Measurements from ENCODE around the gene NAA25. TPM values are rescaled to one million over a fixed set of nuclear protein-coding genes. Genes with fewer than 3 reads are reported as not detected.

NAA25 gene
- total and polyA plus RNA-seq, 9 of the 15 experiments (the other 6 are each of a cell fraction or from before 2014, with no cell fraction given): 26.6 to 59.6 (median 48.9) TPM

- TF ChIP-seq ZNF133 (CRISPR knock-in tag; IDR thresholded peaks at IDR 0.05) (no peak), FOXA3 (CRISPR knock-in tag; conservative IDR thresholded peaks at IDR 0.05 in 1 of 2, IDR thresholded peaks at IDR 0.05 in 1 of 2) (no peak; a peak in 1 of 4 replicates), NBN (IDR thresholded peaks at IDR 0.05; ENCODE audit: low read depth) (no peak), U2AF2 (optimal IDR thresholded peaks at IDR 0.05; ENCODE audit: low read depth, low read length) (no peak), MNT (conservative IDR thresholded peaks at IDR 0.05) (peak; percentile 95 to 96), HIVEP1 (CRISPR knock-in tag; IDR thresholded peaks at IDR 0.05) (no peak), MBD2 (IDR thresholded peaks at IDR 0.05; ENCODE audit: borderline replicate concordance, low read depth) (no peak), TRIM28 (IDR thresholded peaks at IDR 0.05) (no peak), PTTG1 (tag; IDR thresholded peaks at IDR 0.05; ENCODE audit: low read depth) (no peak), KAT2B (IDR thresholded peaks at IDR 0.05; ENCODE audit: low read depth, low read length) (no peak), HOXB6 (CRISPR knock-in tag; IDR thresholded peaks at IDR 0.05; ENCODE audit: borderline replicate concordance) (no peak), ZNF12 (CRISPR knock-in tag; IDR thresholded peaks at IDR 0.05) (no peak), RBM17 (IDR thresholded peaks at IDR 0.05; ENCODE audit: borderline replicate concordance, low read depth, low read length) (no peak), CBFA2T2 (conservative IDR thresholded peaks at IDR 0.05) (no peak), ZNF644 (tag; IDR thresholded peaks at IDR 0.05; ENCODE audit: low read depth) (no peak), TAF15 (IDR thresholded peaks at IDR 0.05; ENCODE audit: low read depth, low read length) (no peak), ZNF696 (CRISPR knock-in tag; conservative IDR thresholded peaks at IDR 0.05) (no peak), IFI16 (CRISPR knock-in tag; IDR thresholded peaks at IDR 0.05) (no peak), GTF2A2 (tag; IDR thresholded peaks at IDR 0.05) (no peak), TSC22D4 (tag; IDR thresholded peaks at IDR 0.05) (no peak), MTF1 (CRISPR knock-in tag; IDR thresholded peaks at IDR 0.05; ENCODE audit: borderline replicate concordance) (no peak), ZBTB17 (CRISPR knock-in tag; IDR thresholded peaks at IDR 0.05) (no peak)
- TF ChIP-seq, protein P1, sequence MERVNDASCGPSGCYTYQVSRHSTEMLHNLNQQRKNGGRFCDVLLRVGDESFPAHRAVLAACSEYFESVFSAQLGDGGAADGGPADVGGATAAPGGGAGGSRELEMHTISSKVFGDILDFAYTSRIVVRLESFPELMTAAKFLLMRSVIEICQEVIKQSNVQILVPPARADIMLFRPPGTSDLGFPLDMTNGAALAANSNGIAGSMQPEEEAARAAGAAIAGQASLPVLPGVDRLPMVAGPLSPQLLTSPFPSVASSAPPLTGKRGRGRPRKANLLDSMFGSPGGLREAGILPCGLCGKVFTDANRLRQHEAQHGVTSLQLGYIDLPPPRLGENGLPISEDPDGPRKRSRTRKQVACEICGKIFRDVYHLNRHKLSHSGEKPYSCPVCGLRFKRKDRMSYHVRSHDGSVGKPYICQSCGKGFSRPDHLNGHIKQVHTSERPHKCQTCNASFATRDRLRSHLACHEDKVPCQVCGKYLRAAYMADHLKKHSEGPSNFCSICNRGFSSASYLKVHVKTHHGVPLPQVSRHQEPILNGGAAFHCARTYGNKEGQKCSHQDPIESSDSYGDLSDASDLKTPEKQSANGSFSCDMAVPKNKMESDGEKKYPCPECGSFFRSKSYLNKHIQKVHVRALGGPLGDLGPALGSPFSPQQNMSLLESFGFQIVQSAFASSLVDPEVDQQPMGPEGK (CRISPR knock-in tag; IDR thresholded peaks at IDR 0.05; ENCODE audit: borderline replicate concordance): no peak
- TF ChIP-seq, protein P2, sequence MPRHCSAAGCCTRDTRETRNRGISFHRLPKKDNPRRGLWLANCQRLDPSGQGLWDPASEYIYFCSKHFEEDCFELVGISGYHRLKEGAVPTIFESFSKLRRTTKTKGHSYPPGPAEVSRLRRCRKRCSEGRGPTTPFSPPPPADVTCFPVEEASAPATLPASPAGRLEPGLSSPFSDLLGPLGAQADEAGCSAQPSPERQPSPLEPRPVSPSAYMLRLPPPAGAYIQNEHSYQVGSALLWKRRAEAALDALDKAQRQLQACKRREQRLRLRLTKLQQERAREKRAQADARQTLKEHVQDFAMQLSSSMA (CRISPR knock-in tag; IDR thresholded peaks at IDR 0.05): no peak
Observed at GRCh38 chr12:112108202-112109079, at the start of gene NAA25 (continued).
